PC-9 (cell line): Measurements from ENCODE around the gene C2orf76.

Experiments used
- CTCF ChIP-seq: fragments of 200-600 bp; sonication (generic); conservative IDR thresholded peaks from 2 replicates; pipeline ENCODE4 v1.6.1; 2017; ENCODE audit warnings: mixed run types, antibody characterized with exemption, mild to moderate bottlenecking, moderate library complexity
- EZH2 ChIP-seq: fragments of 200-600 bp; sonication (generic); IDR thresholded peaks from 2 replicates; pipeline ENCODE4 v1.8.0; 2017; ENCODE audit warnings: antibody characterized with exemption, low read depth

DNA sequence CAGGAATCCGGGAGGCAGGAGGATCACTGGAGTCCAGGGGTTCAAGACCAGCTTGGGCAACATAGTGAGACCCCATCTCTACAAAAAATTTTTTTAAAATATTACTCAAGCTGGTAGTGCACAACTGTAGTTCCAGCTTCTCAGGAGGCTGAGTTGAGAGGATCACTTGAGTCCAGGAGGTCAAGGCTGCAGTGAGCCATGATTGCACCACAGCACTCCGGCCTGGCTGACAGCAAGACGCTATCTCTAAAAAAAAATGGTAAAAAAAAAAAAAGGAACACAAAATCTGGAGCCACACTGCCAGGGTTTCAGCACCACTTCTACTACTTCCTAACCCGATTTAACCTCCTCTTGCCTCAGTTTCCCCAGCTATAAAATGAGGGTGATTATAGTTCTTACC, 86.0 kb downstream of the C2orf76 start:
- TF ChIP-seq CTCF (no peak), EZH2 (no peak)
